ENCODE measurements around the gene TMEM187.

The TMEM187 gene

DNA sequence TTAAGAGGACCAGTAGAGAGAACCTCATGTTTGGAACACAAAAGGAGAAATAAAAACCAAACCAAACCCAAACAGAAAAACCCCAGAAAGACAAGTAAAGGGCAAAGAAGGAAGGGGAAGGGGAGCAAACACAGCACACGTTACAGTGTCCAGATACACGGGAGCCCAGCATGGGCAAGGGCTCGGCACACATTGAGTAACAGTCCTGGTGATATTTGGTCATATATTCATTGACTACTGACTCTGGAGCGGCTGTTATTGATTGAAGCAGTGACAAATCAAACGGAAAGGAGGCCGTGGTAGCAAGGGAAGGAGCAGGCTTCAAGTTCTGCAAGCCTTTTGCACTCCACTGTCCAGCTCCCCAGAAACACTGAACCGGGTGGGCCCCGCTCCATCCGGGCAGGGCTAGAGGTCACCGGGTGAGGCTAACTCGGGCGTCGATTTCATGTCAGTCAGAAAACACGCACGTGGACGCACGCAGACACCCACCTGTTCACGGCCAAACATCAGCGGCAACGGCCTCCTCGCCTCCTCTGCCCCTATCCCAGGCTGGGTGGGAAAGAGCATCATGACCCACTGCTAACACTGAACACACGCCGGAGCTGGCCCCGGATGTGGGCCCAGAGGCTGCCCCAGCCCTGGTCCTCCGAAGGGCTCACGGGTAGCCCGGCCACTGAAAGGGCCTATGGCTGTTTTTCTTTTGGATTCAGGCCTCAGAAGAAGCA lies 50.9 kb downstream of the TMEM187 start:
- DNase-seq, result no peak

DNA sequence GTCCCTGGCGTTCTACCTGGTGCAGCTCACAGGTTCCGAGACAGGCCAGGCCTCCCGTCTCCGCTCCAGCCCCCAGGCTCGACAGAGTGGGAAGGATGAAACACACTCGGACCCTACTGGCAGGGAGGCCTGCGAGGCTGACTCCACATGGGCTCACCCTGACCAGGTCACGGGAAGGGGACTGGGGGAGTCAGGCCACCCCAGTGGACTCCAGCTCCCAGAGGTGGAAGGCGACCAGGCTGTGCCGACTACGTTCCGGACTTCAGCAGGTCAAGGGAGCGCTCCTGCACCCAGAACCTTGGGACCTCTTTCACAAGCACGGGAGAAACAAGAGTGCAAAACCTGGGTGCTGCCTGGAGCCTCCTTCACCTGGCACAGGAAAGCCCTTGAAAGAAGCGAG lies 51.7 kb downstream of the TMEM187 start:
- no peak for DNase-seq

DNA sequence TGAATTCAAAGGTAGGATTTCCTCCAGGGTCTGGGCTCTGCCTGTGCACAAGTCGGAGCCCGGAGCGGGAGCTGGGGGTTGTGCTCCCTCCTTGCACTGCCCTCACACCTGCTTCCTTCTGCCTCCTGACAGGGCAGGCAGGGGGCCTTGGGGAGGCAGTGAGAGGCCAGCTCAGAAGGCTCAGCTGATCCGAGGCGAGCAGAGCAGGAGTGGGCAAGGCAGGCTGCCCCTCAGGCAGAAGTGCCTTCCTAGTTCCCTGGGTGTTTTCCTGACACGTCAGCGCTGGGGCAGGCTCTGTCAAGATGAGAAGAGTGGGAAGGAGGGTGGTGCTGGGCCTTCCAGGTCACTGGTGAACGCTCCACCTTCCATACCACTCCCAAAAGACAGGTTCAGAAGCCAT lies 52.7 kb downstream of the TMEM187 start:
- no peak for DNase-seq

DNA sequence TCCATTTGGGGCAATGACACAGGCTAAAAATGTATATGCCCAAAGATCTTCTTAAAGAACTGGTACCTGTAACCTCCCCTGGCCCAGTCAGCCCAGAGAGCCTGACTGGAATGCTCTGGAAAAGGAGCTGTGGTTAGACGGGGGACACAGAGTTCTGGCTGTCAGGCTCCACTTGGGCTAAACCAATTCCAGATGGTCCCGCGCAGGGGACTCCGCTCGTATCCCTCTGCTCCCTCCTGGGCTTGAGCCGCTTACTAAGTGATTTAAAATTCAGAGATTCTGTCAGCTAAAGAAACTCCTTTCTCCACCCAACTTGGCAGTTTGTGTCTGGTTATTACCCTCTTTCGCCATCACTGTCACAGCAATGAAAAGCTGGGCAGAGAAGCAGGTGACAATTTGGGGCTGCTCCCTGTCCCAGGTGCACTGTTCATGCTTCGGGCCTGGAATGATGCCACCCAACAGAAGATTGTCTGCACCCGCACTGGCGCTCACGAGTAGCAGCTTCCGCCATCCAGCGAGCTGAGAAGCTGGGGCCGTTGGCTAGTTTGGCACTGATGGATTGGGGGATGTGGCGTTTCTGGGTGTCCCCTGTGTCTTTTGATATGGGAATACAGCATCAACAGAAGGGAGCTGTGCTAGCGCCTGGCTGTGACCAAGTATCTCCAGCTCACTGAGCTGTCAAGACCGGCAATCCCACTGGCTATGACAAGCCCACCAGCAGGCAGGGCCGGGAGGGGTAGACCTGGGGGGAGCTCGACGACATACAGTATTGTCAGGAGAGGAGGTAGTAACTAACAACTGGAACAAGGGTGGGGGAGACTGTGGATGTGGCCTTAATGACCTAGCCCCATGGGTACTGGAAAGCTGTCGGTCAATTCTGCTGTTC lies 53.8 kb downstream of the TMEM187 start:
- DNase-seq, result no peak

DNA sequence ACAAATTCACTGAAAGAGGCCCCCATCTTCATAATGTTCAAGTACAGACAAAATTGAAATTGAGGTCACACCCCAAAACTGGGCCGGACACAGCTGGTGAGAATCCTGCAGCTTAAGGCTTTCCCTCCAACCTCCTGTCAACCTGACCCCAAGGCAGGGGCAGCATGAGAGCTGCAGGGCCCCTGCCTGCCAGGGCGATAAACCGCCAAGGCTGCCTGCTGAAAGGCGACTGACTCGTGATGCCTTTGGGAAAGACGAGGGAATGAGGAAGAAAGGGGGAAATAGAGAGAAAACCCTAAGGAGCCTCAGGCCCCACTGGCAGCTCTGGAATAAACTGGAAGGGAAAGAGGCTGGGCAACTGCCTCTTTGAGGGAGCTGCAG lies 54.5 kb downstream of the TMEM187 start:
- no peak for DNase-seq

DNA sequence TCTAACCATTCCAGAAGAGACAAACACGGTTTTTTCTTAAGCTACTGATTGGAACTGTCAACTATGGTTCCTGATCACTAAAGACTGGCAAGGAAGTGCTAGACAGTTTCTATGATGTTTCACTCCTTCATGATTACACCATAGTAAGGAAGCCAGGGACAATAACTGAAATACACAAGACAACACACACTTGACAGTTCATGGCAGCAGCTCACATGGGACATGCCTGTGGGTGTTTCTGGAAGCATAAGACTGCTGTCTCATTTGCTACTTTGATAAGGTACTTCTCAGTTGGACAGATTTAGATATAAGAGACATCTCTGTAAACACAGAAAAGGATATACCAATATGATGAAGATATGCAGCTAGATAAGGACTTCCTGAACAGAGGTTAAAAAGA lies 55.4 kb downstream of the TMEM187 start:
- no peak for DNase-seq

- no peak for DNase-seq
Measured at GRCh38 chrX:154028502-154029184, 56.1 kb downstream of the TMEM187 start.

DNA sequence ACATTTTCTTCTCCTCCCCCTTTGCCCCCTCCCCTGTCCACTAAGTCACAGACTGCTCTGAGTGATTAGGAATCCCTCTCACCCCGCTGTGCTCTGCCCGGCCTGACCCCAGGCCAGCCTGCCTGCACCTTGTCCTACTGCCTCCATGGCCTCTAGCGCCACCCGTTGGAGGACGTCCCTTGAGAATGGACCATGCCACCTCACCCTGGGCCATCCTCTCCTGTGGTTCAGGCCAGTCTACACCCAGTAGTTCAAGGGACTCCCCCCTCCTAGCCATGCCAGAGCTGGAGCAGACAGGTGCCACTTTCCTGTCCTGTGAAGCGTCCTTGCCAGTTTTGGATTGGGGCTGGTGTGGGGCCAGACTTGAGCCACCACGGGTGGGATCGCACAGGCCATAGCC lies 56.9 kb downstream of the TMEM187 start:
- no peak for DNase-seq

GRCh38 chrX:154030266-154030665 lies 57.7 kb downstream of the TMEM187 start:
- DNase-seq, result no peak

- DNase-seq, result no peak
Measured at GRCh38 chrX:154030715-154031305, 58.3 kb downstream of the TMEM187 start.

DNA sequence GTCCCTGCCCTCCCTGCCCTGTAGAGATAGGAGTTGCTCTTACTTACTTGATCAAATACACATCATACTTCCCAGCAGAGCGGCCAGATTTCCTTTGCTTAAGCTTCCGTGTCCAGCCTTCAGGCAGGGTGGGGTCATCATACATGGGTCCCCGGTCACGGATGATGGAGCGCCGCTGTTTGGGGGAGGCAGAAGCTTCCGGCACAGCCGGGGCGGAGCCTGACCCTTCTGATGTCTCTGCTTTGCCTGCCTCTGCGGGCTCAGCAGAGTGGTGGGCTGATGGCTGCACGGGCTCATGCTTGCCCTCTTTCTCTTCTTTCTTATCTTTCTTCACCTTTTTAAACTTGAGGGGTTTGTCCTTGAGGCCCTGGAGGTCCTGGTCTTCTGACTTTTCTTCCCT lies 59.6 kb downstream of the TMEM187 start:
- DNase-seq, result no peak

DNA sequence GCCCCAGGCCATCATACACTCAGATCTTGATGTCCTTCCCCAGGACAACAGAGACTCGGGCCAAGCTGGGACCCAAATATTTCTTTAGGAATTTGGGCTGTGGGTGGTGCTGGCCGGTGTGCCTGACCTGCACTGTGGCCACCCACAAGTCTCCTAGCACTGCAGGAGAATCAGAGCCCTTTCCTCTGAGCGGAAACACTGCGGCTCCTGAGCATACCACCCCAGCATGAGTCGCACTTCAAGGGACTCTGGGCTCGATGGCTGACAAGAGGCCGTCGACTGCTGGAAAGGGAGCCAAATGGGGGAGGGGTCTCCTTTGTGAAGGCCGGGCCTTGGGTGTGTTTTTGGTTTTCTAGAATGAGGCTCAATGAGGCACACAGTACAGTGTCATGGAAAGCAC lies 60.1 kb downstream of the TMEM187 start:
- no peak for DNase-seq

Measured in activated CD4-positive, alpha-beta T cell treated with anti-CD3 and anti-CD28 coated beads, Interleukin-10, Interleukin-2, amounts not matched to agents 100 ng/mL and 50 ng/mL, durations not matched to agents 16 hours and 8 hours (primary cell).